GM21390 (cell line): ENCODE data around the gene SFMBT1.

Source experiments
- ATAC-seq: cut with Tn5 transposase; IDR thresholded peaks from one replicate; pipeline ENCODE4 v1.9.1; 2021; ENCODE audit not compliant: unreplicated experiment

Gene SFMBT1, protein sequence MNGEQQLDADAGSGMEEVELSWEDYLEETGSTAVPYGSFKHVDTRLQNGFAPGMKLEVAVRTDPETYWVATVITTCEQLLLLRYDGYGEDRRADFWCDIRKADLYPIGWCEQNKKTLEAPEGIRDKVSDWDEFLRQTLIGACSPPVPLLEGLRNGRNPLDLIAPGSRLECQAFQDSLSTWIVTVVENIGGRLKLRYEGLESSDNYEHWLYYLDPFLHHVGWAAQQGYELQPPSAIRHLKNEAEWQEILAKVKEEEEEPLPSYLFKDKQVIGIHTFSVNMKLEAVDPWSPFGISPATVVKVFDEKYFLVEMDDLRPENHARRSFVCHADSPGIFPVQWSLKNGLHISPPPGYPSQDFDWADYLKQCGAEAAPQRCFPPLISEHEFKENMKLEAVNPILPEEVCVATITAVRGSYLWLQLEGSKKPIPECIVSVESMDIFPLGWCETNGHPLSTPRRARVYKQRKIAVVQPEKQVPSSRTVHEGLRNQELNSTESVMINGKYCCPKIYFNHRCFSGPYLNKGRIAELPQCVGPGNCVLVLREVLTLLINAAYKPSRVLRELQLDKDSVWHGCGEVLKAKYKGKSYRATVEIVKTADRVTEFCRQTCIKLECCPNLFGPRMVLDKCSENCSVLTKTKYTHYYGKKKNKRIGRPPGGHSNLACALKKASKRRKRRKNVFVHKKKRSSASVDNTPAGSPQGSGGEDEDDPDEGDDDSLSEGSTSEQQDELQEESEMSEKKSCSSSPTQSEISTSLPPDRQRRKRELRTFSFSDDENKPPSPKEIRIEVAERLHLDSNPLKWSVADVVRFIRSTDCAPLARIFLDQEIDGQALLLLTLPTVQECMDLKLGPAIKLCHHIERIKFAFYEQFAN

DNA sequence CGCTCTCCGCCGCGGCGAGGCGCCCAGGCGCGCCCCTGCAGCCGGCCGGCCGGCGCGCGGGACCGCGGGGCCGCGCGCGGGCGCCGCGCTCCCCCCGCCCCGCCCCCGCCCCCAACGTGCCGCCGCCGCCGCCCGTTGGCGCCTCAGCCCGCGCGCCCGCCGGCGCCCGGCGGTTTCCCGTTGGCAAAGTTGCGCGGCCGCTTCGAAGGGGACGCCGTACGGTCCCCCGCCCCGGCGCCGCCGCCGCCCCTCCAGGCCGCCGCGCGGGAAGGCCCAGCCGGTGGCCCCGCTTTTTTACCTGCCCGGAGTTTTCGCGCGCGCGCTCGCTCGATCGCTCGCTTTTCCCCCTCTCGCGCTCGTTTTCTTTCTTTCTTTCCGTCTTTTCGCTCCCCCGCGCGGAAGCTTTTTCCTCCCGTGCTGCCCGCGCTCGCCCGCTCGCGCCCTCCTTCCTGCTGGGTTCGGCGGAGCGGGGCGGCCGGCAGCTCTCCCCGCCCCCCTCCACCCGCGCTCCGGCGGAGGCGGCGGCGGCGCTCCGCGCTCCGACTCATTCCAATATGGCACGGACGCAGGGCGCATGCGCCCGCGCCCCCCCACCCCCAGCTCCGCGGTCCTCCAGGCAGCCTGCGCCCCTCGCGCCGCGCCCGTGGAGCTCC is at the start of gene SFMBT1:
SFMBT1 (minus strand) TSS at position 556 of the 653 bp plus-strand sequence. CDS start 76,945 bp downstream, outside the sequence.
- ATAC-seq, result peak; percentile 35

DNA sequence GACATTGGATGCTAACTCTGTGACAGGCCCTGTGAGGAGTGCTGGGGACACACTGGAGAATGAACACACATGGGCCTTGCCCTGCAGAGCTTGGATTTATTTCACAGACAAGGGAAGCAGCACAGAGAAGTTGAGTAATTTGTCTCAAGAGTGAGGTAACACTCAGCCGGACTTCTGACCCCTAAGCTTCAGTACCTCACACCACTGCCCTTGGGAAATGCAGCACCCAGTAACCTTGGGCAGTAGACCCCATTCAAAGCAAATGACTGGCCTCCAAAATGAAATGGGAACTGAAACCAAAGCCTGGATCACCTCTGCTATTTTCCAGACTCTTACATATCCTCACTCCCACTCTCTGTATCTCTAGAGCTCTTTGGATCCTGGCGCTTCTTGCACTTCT is 47.1 kb upstream of the SFMBT1 start:
- ATAC-seq, result no peak

DNA sequence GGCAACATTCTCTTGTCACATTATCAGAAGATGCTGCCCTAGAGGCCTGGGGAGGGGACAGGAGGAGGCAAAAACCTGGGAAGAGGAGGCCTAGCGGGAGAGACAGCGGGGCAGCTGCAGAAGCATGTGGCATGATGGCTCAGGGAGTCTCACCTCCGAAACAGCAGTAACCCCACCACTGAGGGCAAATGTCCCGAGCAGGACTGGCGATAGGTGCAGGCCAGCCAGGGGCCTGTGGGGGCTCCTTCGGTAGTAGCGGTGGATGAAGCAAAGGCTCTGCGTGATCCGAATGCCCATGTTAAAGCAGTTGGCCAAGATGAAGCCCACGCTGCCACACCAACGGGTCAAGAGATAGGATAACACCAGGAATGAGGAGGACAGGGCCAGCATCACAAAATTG is 46.3 kb upstream of the SFMBT1 start:
- ATAC-seq, result no peak

DNA sequence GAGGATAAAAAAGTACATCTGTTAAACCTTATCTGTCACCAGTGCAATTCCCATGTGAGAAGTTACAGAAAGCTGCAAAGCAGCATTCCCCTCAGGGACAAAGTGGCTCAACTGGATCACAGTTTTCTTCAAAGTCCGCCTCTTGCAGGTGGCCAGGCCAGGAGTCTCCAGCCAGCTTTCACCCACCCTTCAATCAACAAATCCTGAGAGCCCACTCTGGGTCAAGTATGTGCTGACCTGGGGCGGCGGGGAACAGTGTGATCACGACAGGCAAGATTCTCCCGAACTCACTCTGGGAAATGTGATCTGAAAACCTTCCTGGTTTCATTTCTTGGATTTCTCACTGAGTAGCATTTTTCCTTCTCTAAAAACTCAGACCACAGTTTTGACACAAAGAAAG is 45.1 kb upstream of the SFMBT1 start:
- ATAC-seq, result no peak

DNA sequence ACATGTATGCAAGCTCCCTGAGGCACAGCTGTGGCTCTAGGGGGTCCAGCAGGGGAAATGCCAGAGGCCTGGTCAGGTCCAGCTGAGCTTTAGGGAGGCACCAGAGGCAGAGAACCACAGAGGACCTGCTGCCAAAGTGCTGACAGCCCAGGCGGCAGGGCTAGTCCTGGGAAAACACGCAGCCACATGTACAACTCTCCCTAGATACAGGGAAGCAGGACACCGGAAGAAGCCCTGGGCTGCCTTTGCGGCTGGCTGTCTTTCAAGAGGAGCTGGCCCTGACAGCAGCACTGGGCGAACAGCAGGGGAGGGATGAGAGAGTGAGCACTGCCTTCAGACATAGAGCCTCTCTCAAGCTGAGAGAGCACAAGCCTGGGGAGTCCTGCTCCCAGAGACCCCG is 43.6 kb upstream of the SFMBT1 start:
- no peak for ATAC-seq

DNA sequence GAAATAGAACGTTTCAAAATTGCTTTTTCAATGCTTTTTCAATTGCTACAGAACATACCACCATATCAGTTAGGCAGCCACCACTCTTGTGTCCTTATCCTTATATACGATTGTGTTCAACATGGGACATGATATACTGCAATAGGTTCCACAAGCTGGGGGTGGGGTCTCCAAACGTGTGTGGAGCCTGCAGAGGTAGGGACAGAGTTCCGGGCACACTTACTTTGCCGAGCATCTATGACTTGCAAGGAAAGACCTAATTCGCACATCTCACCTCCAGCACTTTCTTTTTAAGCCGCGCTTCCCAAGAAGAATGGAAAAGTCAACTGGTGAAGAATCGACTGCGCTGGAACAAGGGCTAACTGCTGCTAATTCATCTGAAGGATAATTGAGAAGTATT is 39.6 kb upstream of the SFMBT1 start:
- ATAC-seq, result no peak

DNA sequence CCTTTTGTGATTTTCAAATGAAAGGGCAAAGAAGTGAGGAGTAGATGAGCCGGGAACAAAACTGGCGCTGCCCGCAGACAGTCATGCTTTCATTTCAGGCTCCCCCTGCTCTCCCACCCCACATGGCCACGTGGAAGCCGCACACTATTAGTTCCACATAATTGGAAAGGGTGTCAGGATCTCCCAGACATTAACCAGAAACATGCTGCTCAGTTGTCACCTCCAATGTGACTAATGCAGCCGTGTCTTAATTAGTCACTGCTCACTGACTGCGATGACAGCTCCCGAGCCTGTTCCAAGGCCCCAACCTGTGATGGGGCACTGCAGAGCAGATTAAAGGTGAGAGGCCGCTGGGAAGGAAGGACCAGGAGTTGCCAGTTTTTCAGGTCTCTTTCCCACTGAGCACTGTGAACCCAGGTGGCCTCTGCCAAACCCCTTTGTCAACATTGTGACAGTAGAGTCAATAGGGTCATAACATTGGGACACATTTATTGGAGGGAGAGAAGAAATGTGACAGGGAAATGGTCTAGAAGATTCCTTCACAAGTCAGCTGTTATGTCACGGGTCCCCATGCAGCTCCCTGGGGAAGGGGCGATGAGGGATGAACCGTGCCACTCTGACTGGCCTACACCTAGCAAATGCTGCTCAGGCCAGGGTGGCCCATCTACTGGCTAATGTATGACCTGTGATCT is 38.6 kb upstream of the SFMBT1 start:
- no peak for ATAC-seq

DNA sequence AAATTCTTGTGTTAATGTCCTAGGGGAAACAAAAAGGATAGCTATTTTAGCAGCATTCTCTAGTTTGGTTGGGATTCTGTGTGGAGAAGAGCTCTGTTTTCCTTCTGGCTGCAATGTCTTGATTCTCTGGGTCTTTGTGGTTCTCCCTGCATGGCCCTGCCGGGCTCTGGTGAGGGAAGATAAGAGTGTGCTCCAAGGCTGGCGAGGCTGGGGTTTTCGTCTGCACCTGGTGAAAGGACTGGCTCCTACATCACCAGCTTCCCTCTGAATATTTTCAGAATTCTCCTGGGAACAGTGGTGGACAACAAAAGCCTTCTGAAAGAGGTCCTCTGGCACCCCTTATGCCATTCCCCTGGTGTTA is 38.1 kb upstream of the SFMBT1 start:
- ATAC-seq, result no peak

DNA sequence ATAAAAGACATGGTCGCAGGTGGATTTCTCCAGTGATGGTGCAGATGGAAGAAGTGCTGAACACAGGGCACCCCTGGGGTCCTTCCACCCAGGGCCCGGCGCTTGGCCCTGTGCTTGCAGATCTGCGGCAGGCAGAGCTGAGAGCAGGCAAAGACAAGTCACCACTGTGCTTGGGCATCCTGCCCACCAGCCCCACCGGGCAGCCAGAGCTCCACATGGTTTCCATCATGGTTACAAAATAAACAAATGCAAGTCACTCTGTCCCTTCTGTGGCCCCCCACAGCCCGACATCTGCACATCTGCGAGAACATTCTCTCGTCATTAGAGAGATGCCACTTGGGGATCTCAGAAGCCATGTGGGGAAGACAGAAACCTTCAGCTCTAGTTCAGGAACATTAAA is 37.6 kb upstream of the SFMBT1 start:
- no peak for ATAC-seq

DNA sequence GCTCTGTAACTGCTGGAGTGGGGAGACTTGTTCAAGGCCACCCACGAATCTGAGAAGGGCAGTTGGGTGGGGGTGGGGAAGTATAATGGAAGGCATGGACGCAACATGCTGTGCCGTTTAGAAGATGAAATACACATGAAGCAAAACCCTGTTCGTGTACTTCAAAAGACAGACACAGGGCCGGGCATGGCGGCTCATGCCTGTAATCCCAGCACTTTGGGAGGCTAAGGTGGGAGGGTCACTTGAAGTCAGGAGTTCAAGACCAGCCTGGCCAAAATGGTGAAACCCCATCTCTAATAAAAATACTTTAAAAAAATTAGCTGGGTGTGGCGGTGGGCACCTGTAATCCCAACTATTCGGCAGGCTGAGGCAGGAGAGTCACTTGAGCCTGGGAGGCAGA is 36.9 kb upstream of the SFMBT1 start:
- no peak for ATAC-seq

DNA sequence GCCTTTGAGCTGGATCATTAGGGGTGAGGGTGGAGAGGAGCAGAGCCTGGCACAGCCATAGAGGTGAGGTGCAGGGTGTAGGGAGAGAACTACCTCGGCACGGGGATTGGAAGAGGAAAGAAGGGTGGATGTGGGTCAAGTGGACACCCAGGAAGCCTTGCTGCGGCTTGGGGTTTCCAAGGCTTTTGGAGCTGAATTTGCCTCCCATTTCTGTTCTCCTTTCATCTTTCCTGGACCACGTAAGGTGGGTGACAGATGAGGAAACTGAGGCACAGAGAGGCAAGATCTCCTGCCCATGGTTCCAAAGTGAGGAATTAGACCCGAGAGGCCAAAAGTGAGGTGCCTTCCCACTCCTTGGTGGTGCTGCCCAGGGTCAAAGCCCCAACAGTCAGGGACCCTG is 35.4 kb upstream of the SFMBT1 start:
- no peak for ATAC-seq

DNA sequence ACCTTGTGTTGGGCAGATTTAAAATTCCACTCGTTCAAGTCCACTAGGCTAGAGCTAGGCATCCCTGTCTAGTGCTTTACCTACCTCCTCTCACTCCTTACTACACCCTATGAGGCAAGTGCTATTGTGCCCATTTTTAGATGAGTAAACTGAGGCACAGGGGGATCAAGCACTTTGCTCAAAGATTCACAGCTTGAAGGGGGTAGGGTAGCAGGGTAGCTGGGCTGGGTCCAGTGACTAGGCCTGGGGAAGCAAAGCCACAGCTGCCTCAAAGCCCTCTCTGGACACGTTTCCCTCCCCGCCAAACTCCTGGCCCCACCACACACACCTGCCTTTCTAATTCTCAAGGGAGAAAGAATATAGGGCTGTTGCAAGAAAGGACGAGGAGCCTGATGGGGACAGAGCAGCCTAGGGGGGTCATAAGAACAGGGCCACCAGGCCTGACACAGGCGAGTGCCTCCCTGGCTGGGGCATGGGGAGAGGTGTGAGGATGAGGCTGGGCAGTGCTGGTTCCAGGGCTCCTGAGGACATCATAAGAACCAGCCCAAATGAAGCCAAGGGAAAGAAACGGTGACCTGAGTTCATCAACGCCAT is 34.8 kb upstream of the SFMBT1 start:
- ATAC-seq, result no peak

DNA sequence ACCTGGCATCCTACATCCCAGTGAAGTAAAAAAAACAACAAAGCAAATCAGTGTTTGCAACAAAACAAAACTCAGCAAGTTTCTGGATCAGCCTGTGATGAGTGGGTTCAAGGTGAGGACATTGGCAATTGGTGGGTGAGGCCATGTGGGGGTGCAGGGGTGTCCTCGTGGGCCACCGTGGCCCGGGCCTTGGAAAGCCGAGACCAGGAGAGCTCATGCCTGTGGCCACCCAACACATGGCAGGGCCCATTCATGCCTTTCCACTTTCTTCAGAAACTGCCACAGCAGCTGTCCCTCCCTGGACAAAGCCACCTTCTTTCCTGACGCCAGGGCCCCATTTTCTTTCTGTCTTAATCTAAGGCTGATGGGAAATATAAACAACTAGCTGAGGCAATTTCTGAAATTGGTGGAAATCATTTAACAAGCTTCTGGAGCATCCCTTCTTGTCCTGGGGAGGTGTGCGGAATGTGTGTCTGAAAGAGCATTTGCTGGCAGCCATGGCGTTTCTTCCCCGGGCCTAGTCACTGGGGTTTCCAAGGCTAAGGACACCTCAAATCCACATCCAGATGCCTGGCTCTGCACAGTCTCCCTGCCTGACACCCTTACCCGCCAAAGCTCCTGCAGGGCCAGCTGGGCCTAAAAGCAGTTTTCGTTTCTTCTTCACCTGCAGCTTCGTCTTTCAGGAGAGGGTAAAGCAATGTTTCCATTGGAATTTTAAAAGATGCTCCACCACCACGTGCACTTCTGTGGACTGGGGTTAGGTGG is 34.1 kb upstream of the SFMBT1 start:
- no peak for ATAC-seq

DNA sequence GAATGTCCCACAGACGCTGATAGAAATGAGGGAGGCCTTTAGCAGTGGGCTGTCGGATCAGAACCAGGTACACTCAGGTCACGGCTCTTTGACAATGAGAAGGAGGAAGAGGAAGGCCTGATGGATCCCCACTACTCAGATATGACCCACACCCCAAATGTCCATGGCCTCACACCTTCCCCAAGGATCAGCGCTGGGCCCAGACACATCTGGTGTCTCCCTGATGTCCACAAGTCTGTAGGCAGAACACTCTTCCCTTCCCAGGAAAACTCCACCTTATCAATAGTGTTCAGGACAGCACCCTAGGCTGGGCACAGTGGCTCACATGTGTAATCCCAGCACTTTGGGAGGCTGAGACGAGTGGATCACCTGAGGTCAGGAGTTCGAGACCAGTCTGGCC is 33.3 kb upstream of the SFMBT1 start:
- no peak for ATAC-seq

DNA sequence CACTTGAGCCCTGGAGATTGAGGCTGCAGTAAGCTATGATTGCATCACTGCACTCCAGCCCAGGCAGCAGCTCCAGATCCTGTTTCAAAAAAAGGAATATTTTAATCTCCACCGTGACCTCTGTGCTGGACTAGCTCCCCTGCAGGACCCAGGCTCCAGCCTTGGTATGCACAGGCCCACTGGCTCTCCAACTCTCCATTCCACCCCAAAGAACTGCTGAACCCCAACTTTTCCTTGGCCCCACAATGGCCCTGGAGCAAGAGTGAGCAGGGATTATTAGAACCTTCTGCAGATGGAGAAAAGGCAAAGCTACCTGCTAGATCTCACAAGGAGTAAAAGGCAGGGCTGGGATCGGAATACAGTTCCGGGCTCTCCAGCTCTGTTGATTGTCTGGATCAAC is 32.8 kb upstream of the SFMBT1 start:
- no peak for ATAC-seq

DNA sequence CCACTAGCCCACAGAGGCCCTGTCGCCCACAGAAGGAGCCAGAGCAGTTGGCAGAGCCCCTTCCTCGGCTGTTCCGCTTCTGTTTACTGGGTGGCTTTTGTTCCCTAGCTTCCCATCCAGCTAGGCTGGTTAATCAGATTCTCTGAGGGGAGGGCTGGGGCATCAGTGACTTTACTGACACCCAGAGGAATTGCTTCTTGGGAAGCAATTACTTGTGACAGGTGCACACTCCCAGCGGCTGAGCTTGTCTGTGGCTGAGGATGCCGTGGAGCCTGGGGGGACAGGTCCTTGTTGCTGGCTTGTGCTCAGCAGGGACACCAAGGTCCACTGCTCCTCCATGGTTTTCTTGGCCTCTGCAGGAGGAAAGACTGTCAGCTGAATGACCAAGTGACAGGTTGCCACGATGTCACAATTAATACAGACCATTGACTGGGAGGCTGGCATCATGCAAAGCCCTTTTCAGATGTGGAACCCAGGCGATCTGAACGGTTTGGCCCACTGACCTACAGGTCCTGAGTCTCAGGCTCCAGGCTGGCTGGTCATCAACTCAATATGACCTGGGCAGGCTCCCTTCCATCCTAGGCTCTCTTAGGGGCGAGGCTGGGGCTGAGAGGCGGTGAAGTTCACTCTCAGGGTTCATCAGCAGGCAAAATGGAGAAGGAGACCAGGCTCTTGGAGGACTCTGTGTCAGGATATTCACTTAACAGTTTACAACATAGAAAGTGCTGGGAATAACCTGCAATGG is 31.8 kb upstream of the SFMBT1 start:
- no peak for ATAC-seq

DNA sequence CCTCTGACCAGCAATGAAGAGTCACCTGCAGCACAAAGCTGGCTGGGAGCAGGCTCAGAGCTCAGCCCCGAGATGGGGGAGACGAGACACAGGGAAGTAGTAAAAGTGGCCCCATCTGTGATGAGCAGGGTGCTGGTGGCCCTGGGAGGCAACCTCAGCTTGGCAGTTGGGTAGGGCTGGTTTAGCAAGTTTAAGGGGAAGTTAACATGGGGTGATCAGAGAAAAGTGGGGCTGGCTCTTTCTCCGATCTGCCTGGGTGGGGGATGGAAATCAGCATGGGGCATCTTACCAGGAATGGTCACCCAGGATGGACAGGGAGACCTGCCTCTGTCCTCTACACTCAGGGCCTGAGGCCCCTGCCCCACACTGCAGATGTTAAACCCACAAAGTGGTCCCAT is 29.9 kb upstream of the SFMBT1 start:
- no peak for ATAC-seq

DNA sequence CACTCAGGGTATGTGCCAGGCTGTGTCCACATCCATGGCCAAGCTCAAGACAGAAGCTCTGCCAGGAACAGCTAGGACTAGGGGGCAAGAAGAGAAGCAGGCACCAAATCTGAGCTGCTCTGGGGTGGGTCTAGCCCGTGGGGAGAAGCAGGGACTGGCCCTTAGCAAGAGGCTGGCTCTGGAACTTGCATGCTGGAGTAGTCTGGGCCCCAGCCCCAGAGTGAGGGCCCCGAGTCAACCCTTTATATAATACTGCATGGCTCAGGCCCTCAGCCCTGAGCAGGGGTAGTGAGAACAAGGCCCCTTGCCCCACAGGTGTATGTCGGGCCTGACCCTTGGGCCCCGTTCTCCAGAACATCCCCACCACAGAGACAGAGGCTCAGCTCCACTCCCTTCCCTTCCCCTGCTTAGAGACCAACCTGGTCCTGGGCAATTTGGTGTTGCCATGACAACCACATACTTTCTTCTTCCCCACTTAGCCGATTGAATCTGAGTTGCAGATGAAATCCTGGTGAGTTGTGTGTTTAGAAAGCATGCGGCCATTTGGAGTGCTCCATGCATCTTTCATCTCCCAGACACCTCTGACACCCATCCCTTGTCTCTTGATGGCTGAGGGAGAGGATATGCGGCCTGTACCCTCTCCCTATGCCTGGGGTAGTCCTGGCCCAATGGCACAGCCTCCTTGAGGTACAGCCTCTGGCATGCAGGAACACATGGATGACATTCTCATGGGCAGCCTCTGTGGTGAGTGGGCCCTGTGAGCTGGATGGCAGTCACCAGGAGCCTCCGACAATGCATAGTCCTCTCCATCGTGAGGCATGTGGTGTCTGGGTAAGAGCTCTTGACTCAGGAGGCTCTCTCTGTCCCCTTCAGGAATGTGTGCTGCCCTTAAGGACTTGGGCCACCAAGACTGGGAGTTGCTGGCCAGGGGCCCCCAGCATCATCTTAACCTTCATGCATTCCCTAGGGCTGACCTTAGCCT is 29.2 kb upstream of the SFMBT1 start:
- ATAC-seq, result no peak
